RWPE2 (cell line): ENCODE data around the gene SEMA4C.

ENCODE experiments used
- ATAC-seq: fragments of 200-7000 bp; cut with Tn5 transposase; 3 replicates; pipeline ENCODE4 v1.9.1; 2021; ENCODE audit warnings: low read depth
- DNase-seq: peaks from one replicate; pipeline ENCODE4 v3.0.0-alpha.2; 2020; ENCODE audit warnings: low spot score
- H3K27ac ChIP-seq: fragments of 450-650 bp; 2 replicates; pipeline ENCODE4 v1.5.1; 2017; ENCODE audit warnings: mild to moderate bottlenecking; ENCODE audit not compliant: poor library complexity, severe bottlenecking
- H3K27me3 ChIP-seq: fragments of 250-450 bp; sonication (Bioruptor Pico); 2 replicates; pipeline ENCODE4 v1.5.1; 2021; ENCODE audit warnings: mild to moderate bottlenecking, moderate library complexity; ENCODE audit not compliant: insufficient read depth, poor library complexity, severe bottlenecking
- H3K36me3 ChIP-seq: fragments of 250-450 bp; sonication (Bioruptor Pico); 2 replicates; pipeline ENCODE4 v1.5.1; 2020; ENCODE audit warnings: low read depth, mild to moderate bottlenecking, moderate library complexity
- H3K4me1 ChIP-seq: fragments of 250-450 bp; sonication (Bioruptor Pico); 2 replicates; pipeline ENCODE4 v1.5.1; 2021; ENCODE audit warnings: mild to moderate bottlenecking, moderate library complexity; ENCODE audit not compliant: insufficient read depth, poor library complexity, severe bottlenecking
- H3K4me3 ChIP-seq: fragments of 250-450 bp; sonication (Bioruptor Pico); 2 replicates; pipeline ENCODE4 v1.5.1; 2021; ENCODE audit warnings: mild to moderate bottlenecking, moderate library complexity; ENCODE audit not compliant: severe bottlenecking
- H3K9me3 ChIP-seq: fragments of 250-450 bp; sonication (Bioruptor Pico); 2 replicates; pipeline ENCODE4 v1.5.1; 2021; ENCODE audit warnings: mild to moderate bottlenecking, moderate library complexity; ENCODE audit not compliant: severe bottlenecking
- CTCF ChIP-seq: fragments of 450-650 bp; IDR thresholded peaks from one replicate; pipeline ENCODE4 v1.5.1; 2017; ENCODE audit warnings: mild to moderate bottlenecking, moderate library complexity; ENCODE audit not compliant: poor library complexity, severe bottlenecking

The SEMA4C gene

GRCh38 chr2:96895032-96895745, 25.3 kb upstream of the SEMA4C start:
- H3K36me3 ChIP-seq = no peaks in the 10 kb centered on the region
- ATAC-seq (peak; percentile 63), DNase-seq (no peak)
- no peak for TF ChIP-seq CTCF
- H3K27me3 ChIP-seq = no peaks in the 10 kb centered on the region
- H3K4me3 ChIP-seq = no peak overlapping the region
- peak overlapping the region; percentile 19 for H3K27ac ChIP-seq
- no peaks in the 10 kb centered on the region for H3K9me3 ChIP-seq
- H3K4me1 ChIP-seq = peaks cover 12% of the 10 kb centered on the region

- peaks cover 12% of the 10 kb centered on the region for H3K4me1 ChIP-seq
- H3K27me3 ChIP-seq = no peaks in the 10 kb centered on the region
- no peak for DNase-seq
- TF ChIP-seq CTCF = no peak
- no peak overlapping the region for H3K4me3 ChIP-seq
- ATAC-seq = no peak
- no peaks in the 10 kb centered on the region for H3K9me3 ChIP-seq
- H3K36me3 ChIP-seq = no peaks in the 10 kb centered on the region
- no peak overlapping the region for H3K27ac ChIP-seq
Observed at GRCh38 chr2:96894151-96894531, 24.3 kb upstream of the SEMA4C start.

- Histone ChIP-seq H3K9me3 (no peaks in the 10 kb centered on the region), H3K4me3 (no peak overlapping the region), H3K27ac (no peak overlapping the region), H3K4me1 (peaks cover 15% of the 10 kb centered on the region), H3K27me3 (no peaks in the 10 kb centered on the region), H3K36me3 (no peaks in the 10 kb centered on the region)
- DNase-seq (no peak), ATAC-seq (no peak)
- TF ChIP-seq CTCF = no peak
Observed at GRCh38 chr2:96893289-96894150, 23.6 kb upstream of the SEMA4C start.

GRCh38 chr2:96891591-96892333, 21.9 kb upstream of the SEMA4C start:
- Histone ChIP-seq H3K9me3 (no peaks in the 10 kb centered on the region), H3K27ac (no peak overlapping the region)
- ATAC-seq = no peak

More at GRCh38 chr2:96891591-96892333, 21.9 kb upstream of the SEMA4C start:
- Histone ChIP-seq H3K36me3 (no peaks in the 10 kb centered on the region), H3K4me3 (no peak overlapping the region), H3K27me3 (no peaks in the 10 kb centered on the region), H3K4me1 (peaks cover 32% of the 10 kb centered on the region)
- TF ChIP-seq CTCF = no peak
- DNase-seq = peak; percentile 52
